HUES64 (cell line): Measurements from ENCODE around the gene RPL36.

Source experiments
- H3K27ac ChIP-seq: 2 replicates; pipeline ENCODE4 v1.7.0; 2013; ENCODE audit warnings: low read depth, low read length, inconsistent platforms
- H3K27me3 ChIP-seq: 2 replicates; pipeline ENCODE4 v1.6.1; 2013; ENCODE audit warnings: mild to moderate bottlenecking, low read length; ENCODE audit not compliant: insufficient read depth
- H3K36me3 ChIP-seq: 2 replicates; pipeline ENCODE4 v1.6.1; 2013; ENCODE audit warnings: mild to moderate bottlenecking, low read length; ENCODE audit not compliant: insufficient read depth
- H3K4me1 ChIP-seq: 2 replicates; pipeline ENCODE4 v1.6.1; 2013; ENCODE audit warnings: mild to moderate bottlenecking, low read length, moderate library complexity; ENCODE audit not compliant: insufficient read depth
- H3K4me3 ChIP-seq: 2 replicates; pipeline ENCODE4 v1.5.1; 2013; ENCODE audit warnings: mild to moderate bottlenecking, low read length, moderate library complexity
- H3K9ac ChIP-seq: 2 replicates; pipeline ENCODE4 v1.6.1; 2013; ENCODE audit warnings: mild to moderate bottlenecking, low read depth, low read length
- H3K9me3 ChIP-seq: 2 replicates; pipeline ENCODE4 v1.6.1; 2013; ENCODE audit warnings: low read depth, low read length; ENCODE audit not compliant: insufficient read depth
- WGBS: fragments of 150-250, 120-280 bp; methylation state at CpG from one replicate; pipeline ENCODE4 v1.1.7; 2013; ENCODE audit warnings: missing lambda C conversion rate; 5-methylcytosine and 5-hydroxymethylcytosine counted together

The RPL36 gene

GRCh38 chr19:5674714-5675113 is 15.4 kb upstream of the RPL36 start:
- no peak overlapping the region for H3K27ac ChIP-seq
- WGBS, result 89% methylated on average over 5 of the region's 5 CpGs

GRCh38 chr19:5676105-5676771 is 13.9 kb upstream of the RPL36 start:
- no peak overlapping the region for H3K4me3 ChIP-seq
- no peaks in the 10 kb centered on the region for H3K27me3 ChIP-seq
- 94% methylated on average over 17 of the region's 17 CpGs for WGBS
- H3K9me3 ChIP-seq, result no peaks in the 10 kb centered on the region
- H3K4me1 ChIP-seq, result no peaks in the 10 kb centered on the region; the same call in 1 of the 2 replicates
- H3K27ac ChIP-seq, result no peak overlapping the region
- H3K9ac ChIP-seq, result no peak overlapping the region
- H3K36me3 ChIP-seq, result peaks cover 13% of the 10 kb centered on the region; the same call in 1 of the 2 replicates

More at GRCh38 chr19:5674714-5675113, 15.4 kb upstream of the RPL36 start:
- no peaks in the 10 kb centered on the region for H3K9me3 ChIP-seq
- no peak overlapping the region for H3K4me3 ChIP-seq
- H3K27me3 ChIP-seq, result no peaks in the 10 kb centered on the region
- H3K4me1 ChIP-seq, result no peaks in the 10 kb centered on the region; the same call in 1 of the 2 replicates
- peaks cover 18% of the 10 kb centered on the region for H3K36me3 ChIP-seq
- peak overlapping the region; percentile 31; the same call in 1 of the 2 replicates for H3K9ac ChIP-seq

GRCh38 chr19:5676772-5677105 is 13.4 kb upstream of the RPL36 start:
- H3K9ac ChIP-seq, result no peak overlapping the region
- no peak overlapping the region for H3K4me3 ChIP-seq
- 90% methylated on average over 13 of the region's 13 CpGs for WGBS
- H3K27ac ChIP-seq, result no peak overlapping the region
- H3K36me3 ChIP-seq, result peaks cover 8% of the 10 kb centered on the region; the same call in 1 of the 2 replicates
- H3K27me3 ChIP-seq, result no peaks in the 10 kb centered on the region
- H3K4me1 ChIP-seq, result no peaks in the 10 kb centered on the region; the same call in 1 of the 2 replicates
- no peaks in the 10 kb centered on the region for H3K9me3 ChIP-seq

- Histone ChIP-seq H3K4me3 (no peak overlapping the region), H3K9me3 (no peaks in the 10 kb centered on the region), H3K27me3 (no peaks in the 10 kb centered on the region), H3K4me1 (no peaks in the 10 kb centered on the region; the same call in 1 of the 2 replicates), H3K27ac (no peak overlapping the region), H3K36me3 (peaks cover 5% of the 10 kb centered on the region; the same call in 1 of the 2 replicates), H3K9ac (no peak overlapping the region)
- 90% methylated on average over 10 of the region's 10 CpGs for WGBS
Measured at GRCh38 chr19:5677136-5677535, 13.0 kb upstream of the RPL36 start.

- H3K9ac ChIP-seq, result no peak overlapping the region
- no peaks in the 10 kb centered on the region; the same call in 1 of the 2 replicates for H3K4me1 ChIP-seq
- WGBS, result 93% methylated on average over 9 of the region's 9 CpGs
- peaks cover 5% of the 10 kb centered on the region; the same call in 1 of the 2 replicates for H3K36me3 ChIP-seq
- H3K27ac ChIP-seq, result no peak overlapping the region
- no peaks in the 10 kb centered on the region for H3K27me3 ChIP-seq
- no peak overlapping the region for H3K4me3 ChIP-seq
- no peaks in the 10 kb centered on the region for H3K9me3 ChIP-seq
Measured at GRCh38 chr19:5677580-5677979, 12.5 kb upstream of the RPL36 start.

- Histone ChIP-seq H3K36me3 (no peaks in the 10 kb centered on the region), H3K4me3 (no peak overlapping the region), H3K27ac (no peak overlapping the region), H3K4me1 (no peaks in the 10 kb centered on the region; the same call in 1 of the 2 replicates), H3K9me3 (no peaks in the 10 kb centered on the region), H3K9ac (no peak overlapping the region), H3K27me3 (no peaks in the 10 kb centered on the region)
- 94% methylated on average over 21 of the region's 22 CpGs for WGBS
Measured at GRCh38 chr19:5678071-5678718, 11.9 kb upstream of the RPL36 start.

- peak overlapping the region; percentile 68 for H3K9ac ChIP-seq
- H3K4me3 ChIP-seq, result peak overlapping the region; percentile 77
- WGBS, result 53% methylated on average over 26 of the region's 26 CpGs
- no peaks in the 10 kb centered on the region for H3K27me3 ChIP-seq
- no peak overlapping the region for H3K27ac ChIP-seq
- H3K36me3 ChIP-seq, result no peaks in the 10 kb centered on the region
- H3K9me3 ChIP-seq, result no peaks in the 10 kb centered on the region
- H3K4me1 ChIP-seq, result no peaks in the 10 kb centered on the region; the same call in 1 of the 2 replicates
Measured at GRCh38 chr19:5679289-5680083, 10.6 kb upstream of the RPL36 start.

- 3% methylated on average over 23 of the region's 23 CpGs for WGBS
- Histone ChIP-seq H3K27me3 (no peaks in the 10 kb centered on the region), H3K4me3 (peak overlapping the region; percentile 77), H3K9me3 (no peaks in the 10 kb centered on the region), H3K27ac (peak overlapping the region; percentile 52), H3K4me1 (no peaks in the 10 kb centered on the region), H3K36me3 (no peaks in the 10 kb centered on the region), H3K9ac (peak overlapping the region; percentile 68)
Measured at GRCh38 chr19:5680084-5680436, 10.0 kb upstream of the RPL36 start.

- Histone ChIP-seq H3K4me1 (no peaks in the 10 kb centered on the region), H3K27ac (peak within 1 kb of the TSS; percentile 71)
- WGBS, result 2% methylated on average over 94 of the region's 94 CpGs
Measured at GRCh38 chr19:5680437-5681368, 9.4 kb upstream of the RPL36 start, which contains the start of the genes HSD11B1L and MICOS13. TSS of gene HSD11B1L (plus strand) at chr19:5681027. CDS start at chr19:5684833, 3,806 bp downstream. TSS of gene MICOS13 (minus strand) at chr19:5680516. CDS start at chr19:5680486, 30 bp downstream.

GRCh38 chr19:5681391-5682106 is 8.5 kb upstream of the RPL36 start:
- Histone ChIP-seq H3K4me3 (peak overlapping the region; percentile 77), H3K36me3 (no peaks in the 10 kb centered on the region), H3K9ac (peak overlapping the region; percentile 52), H3K9me3 (no peaks in the 10 kb centered on the region), H3K27ac (no peak overlapping the region), H3K4me1 (no peaks in the 10 kb centered on the region), H3K27me3 (no peaks in the 10 kb centered on the region)
- WGBS, result 74% methylated on average over 17 of the region's 17 CpGs

More at GRCh38 chr19:5680437-5681368, 9.4 kb upstream of the RPL36 start, which contains the start of the genes HSD11B1L and MICOS13:
- no peaks in the 10 kb centered on the region for H3K27me3 ChIP-seq
- H3K9me3 ChIP-seq, result no peaks in the 10 kb centered on the region
- no peaks in the 10 kb centered on the region for H3K36me3 ChIP-seq
- H3K4me3 ChIP-seq, result peak within 1 kb of the TSS; percentile 77
- H3K9ac ChIP-seq, result peak within 1 kb of the TSS; percentile 68
